Fibroblast of skin of scalp (primary cell): ENCODE measurements around the gene TMED7.

ENCODE experiments used
- DNase-seq: peaks from one replicate; pipeline ENCODE4 v3.0.0-alpha.2; 2013

Gene TMED7

DNA sequence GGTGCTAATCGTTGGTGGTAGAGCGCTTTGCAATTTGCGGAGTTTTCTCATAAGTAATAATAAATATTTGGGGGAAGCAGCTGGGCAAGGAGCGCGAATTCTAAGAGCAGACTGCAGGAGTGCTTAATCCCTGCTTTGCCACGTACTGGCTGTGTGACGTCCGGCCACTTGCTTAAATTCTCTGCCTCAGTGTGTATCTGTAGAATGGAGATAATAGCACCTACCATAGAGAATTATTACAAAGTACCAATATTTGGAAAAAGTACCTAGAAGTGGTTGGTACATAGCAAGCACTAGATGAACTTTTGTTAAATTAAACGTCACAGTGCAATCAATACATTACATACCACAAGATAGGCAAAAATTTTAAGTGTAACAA, 598 bp upstream of the TMED7 start:
- DNase-seq = no peak

DNA sequence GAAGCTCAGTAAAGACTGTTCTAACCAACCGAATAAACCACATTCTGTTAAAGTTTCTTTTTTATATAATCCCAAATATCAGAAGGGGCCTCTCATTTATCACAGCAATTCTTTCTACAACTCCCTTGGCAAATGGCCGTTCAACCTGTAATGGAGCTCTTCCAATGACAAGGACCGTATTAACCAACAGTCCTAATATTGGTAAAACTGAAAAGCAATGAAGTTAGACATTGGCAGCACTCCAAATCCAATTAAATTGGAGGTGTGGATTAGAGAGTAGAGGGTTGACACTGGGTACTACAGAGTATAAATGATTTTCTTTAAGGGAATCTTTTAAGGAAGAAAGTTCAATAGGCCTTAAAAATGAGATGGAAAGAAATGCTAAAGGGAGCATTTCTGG, 842 bp downstream of the TMED7 start:
- no peak for DNase-seq

DNA sequence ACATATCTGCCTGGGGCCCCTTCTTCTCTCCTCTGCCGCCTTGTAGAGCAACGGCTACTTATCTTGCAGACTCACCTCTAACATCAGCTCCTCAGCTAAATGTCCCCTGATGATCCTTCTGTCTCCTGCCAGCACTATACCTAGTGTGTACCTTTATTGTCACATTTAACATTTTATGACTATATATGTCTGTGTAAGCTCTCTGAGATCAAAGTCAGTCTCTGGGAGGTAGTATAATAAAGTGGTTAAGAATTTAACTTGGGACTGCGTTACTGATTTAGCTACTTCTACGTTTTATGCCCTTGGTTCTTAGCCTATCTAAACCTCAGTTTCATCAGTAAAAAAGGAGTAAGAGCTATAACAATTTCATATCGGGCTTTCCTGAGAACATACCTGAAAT, 2.2 kb downstream of the TMED7 start:
- DNase-seq = no peak

DNA sequence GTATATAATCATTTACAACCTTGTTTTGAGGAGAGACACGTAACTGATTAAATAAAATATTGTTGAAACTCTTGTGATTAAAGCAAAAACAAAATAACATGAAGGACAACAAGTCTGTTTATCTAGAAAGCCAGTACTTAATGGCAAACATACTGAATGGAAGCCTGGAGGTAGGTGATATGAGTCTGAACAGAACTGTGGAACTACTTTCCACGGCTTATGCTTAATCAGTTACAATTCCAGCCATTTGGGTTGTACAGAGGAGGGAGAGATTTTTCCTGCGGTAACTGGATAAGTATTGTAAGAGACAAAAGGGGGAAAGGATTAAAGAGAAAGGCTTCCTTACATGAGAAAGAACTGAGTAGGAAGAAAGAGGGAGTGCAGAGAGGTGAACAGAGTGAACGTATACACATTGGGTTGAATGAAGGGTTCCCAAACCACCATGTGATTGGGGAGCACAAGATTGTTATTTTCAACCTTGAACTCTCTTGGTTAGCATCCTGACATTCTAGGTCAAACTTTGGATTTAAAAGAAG, 4.4 kb downstream of the TMED7 start:
- DNase-seq = no peak

DNA sequence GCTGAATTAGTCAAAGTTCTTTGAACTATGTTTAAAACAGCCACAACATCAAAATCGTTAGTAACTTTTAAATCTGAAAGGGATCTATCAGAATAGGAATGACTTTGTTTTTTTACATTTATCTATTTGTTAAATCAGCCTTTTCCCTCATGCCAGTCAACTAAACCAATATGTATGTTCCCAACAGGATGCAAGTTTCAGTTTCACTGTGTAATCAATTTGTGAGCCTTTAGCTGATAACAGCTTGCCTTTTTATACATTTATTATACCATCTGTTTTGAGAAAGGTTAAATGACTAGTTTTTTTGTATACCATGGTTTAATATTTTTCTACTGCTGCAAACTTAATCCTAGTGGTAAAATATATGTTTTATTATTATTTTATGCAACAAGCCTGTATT, 8.9 kb downstream of the TMED7 start:
- no peak for DNase-seq

DNA sequence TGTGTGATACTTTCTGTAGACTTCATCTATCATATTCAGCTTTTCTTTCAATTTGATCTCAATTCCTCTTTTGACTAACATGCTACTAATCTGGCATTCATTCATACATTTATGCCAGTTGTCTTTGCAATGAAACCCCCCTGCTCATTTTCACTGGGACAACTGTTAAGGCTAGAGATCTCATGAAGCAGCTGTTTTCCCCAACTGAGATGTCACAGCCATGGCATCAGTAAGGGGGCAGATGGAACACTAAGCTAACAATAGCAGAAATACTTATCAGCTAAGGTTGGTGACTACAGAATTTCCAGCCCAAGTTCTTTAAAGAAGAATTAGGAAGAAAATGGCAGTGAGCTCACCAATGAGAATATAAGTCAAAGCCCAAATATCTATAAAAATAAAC, 9.4 kb downstream of the TMED7 start:
- DNase-seq = no peak

DNA sequence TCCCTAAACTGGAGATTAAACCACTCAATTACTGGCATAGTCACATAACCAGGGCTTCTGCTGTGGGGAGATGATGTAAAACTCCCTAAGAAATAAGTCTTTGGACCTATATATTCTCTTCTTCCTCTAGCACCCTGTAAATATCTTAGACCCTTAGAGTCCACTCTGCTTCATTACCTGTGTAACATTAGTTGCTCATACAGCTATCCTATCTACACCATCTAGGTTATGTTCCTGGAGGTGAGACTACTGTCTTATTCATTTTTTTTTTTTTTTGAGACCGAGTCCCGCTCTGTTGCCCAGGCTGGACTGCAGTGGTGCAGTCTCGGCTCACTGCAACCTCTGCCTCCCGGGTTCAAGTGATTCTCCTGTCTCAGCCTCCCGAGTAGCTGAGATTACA, 14.0 kb downstream of the TMED7 start:
- no peak for DNase-seq

DNA sequence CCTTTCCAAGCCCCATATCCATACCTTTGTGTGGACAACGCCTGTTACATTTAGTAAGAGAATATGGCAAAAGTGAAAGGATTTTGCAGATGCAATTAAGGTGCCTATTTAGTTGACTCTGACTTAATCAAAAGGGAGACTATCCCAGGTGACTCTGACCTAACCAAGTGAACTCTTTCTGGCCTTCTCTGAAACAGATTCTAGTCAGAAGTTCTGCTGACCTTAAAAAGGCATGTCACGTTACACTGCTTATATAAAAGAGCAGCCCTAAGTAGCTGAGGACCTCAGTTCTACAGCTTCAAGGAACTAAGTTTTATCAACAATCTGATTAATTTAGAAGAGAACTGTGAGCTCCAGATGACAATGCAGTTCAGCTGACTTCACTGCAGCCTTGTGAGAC, 17.9 kb downstream of the TMED7 start:
- DNase-seq = no peak

DNA sequence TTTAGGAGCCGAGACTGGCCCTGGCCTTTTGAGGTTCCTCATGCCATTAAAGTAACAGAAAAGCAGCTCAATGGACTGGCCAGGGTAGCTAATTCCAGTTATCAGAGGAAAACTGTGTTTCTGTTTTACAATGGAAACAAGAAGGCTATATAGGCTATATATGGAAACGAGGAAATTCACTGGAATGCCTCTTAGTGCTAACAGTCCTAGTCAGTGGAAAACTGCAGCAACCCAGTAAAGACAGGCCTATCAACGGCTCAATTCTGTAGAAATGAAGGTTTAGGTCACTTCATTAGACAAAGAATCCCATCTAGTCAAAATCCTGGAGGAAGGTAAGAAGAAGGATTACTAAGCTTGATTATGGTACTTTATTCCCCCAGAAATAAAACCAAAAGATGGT, 20.4 kb downstream of the TMED7 start:
- DNase-seq = no peak

DNA sequence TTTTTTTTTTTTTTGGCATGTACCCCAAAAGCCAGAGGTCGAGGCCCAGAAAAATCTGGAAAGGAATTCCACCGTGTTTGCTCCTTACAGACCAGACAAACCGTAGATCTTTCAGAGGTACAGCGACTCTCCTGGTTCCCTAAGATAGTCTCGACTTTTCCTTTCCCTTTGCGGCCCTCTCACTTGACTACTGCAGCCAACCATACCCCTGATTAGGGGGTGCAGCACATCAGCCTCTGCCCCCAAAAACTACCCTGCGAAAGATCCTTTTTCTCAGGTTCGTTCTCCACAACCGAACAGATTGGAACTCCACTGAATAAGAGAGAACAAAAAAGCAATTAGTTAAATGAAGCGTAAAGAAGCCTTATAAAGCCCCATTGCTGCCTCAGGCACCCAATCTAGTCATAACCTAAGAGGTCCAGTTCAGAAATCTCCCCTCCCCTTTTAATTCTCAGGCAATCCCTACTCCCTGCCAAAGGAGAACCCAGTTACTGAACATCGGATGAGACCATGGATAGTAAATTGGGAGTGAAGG, 23.2 kb downstream of the TMED7 start:
- no peak for DNase-seq

DNA sequence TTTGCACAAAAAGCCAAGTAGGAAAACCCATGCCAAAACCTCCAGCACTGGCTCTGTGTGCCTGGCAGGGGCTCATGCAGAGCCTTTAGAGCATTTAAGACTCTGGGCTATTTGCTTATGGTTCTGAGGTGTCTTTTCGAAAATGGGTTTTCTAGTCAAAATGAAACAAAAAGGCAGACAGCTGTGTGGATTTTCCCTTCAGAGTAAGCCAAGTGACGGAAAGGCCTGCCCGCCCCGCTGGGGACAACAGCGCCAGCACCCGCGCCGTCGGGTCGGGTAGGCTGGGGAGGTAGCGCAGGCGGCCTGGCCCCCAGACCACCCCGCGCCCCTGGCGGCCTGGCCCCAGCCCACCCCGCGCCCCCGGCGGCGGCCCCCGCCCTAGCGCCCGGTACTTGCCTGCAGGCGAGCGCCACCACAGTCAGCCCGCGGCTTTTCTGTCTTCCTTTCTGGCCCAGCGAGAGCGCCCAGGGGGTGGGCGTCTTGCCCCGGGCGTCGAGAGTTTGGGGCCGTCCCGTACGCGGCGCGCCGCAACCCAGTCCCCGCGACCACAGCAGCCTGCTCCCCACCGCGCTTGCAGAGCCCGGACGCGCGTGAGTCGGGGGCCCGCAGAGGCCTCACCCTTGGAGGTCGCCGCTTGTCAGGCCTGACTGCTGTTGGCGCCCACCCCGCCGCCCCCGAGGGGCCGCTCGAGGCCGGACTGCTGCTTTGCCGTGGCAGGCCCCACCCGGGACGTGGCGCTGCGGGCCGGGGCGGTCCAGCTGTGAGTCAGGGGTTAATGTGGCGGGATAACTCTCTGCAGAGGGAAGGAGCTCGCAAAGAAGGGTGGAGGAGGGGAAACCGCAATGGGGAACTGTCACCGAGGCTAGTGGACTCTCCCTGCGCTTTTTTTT, 23.9 kb downstream of the TMED7 start, which contains the start of gene TICAM2:
Gene TICAM2, minus strand, starts transcription at position 779 of the 890 bp plus-strand sequence. CDS start 21,223 bp downstream, outside the sequence.
- peak; percentile 75 for DNase-seq

DNA sequence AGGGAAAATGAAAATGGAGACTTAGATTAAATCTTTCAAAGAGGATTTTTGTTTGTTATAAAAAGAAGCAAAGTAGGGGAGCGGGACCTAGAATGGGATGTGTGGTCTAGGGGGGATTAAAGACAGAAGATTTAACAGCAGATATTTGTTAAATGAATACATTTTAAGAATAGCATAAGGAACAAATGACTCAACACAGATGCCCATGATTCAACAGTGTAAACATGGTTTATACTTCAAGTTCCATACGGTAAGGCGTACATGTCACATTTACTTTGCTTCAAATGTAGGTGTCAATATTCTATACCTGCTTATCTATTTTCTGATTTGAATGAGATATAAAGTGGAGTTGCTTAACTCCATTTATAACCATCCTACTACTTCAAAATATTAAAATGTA, 25.1 kb downstream of the TMED7 start:
- DNase-seq = peak; percentile 45

DNA sequence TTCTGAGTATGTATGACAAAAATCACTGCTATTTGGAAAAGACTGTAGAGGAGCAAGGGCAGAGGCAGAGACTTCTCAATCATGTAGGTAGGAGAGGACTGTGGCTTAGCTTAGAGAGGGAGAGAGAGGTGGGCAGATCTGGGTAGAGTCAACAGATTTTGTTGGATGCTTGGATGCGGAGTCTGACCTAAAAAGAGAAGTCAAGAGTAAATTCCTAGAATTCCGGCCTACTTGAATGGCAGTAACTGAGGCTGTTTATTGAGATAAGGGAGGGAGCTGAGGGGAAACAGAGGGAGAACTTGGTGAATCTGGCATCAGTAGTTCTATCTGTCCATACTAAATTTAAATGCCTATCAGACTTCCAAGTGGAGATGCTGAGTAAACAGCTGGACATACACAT, 25.9 kb downstream of the TMED7 start:
- peak; percentile 19 for DNase-seq

DNA sequence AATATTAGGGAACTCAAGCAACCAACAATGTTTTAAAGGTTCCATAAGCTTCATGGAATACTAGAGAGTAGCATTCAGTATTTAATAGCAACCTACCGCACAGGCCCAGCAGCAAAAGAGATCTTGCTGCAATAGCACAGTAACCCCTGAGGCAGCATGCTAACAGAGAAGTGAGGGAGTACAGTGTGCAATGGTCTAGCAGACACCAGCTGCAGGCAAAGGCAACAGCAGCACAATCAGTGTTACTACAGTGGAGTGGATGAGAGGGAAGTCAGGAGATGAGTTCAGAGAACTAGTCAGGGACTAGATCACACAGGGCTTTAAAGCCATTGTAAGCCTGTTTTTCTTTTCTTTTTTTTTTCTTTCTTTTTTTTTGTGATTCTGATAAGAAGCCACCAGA, 26.3 kb downstream of the TMED7 start:
- DNase-seq = peak; percentile 47

DNA sequence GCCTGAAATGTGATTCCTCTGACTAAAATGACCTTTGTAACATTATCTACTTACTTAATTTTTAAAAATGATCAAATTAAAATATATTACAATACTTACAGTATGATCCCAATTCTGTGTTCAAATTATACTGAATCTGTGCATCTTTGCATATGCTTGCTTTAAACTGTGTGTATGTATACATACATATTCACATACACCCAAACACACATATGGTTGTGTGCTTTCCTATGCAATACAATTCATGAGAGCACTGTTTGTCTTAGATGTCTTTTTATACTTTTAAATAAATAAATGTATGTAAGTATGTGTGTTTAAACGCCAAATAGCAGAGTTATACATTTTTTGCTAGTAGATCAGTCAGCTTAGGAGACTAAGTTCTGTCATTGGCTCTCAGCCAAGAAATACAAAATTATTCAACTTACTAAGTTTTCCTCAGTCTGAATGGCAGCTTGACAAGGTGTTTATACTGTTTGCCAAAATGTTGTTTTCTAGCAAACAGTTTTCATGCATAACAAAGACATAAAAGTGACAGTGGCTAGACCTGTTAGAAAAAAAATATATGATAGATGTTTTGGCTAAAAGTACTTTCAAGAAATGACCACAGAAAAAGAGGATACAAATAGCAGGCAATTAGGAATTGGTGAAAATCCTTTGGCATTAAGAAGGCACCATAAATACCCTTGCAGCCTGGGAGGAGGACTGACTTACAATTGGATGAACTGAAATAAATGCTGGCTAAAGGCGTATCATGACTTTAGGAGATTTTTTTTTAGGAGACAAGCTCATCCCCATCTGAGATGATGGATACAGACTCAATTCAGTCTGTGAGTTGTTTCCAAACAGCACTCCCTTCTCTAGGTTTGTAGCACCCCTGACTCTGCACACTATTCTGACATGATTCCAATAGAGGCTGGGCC, 31.4 kb downstream of the TMED7 start:
- DNase-seq = peak; percentile 58

DNA sequence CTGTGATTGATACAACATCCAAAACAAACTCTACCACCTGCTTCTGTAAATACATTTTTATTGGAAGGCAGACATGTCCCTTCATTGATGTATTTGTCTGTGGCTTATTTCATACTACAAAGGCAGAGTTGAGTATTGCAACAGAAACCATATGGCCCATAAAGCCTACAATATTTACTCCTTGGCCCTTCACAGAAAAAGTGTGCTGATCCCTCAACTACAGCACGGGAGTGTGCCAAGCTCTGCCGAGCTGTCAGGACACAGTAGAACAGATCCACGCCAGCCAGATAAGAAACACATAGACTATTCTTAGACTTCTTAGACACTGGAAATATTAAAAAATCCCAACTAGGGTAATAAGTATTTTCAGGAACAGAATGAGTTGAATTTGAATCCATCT, 36.8 kb downstream of the TMED7 start:
- DNase-seq = no peak

DNA sequence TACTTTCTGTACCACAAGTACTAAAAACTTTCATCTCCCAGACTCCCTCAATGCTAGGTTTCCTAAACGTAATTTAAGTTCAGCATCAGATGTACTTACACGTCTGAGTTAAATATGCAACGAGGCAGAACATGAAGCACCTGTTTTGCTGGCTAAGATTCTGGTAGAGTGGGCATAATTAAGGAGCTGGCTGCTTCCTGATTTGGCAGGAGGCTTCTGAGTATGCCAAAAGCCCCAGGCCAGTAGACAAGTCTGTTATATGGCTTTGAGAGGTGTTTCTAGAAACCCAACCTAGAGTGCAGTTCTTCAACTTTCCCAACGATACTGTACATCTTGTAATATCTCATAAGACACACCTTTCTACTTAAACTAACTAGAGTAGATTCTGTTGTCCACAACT, 37.2 kb downstream of the TMED7 start:
- DNase-seq = no peak

DNA sequence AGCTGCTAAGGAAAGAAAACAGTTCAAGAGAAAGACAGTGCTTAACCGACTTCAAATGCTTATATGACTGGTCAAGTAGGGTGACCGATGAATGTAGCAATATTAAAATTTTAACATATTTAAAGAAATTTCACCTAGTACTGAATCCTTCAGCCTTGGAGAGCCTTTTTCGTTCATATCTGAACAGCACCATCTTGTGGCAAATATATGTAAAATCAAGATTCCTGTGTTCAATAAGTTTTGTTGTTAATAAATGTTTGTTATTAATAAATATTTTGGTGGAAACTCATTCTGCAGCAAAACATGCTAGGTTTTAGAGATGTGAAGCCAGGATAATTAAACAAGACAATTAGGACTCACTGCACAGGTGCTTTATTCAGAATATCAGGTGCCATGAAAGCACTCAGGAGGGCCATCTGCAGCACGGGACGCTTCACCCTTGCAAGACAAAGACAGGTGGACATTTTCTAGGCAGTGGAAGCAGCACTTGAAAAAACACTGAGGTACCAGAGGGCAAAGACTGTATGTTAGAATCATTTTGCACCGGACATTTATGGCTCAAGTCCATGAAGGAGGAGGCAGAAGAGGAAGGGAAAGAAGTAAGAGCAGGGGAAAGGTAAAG, 39.2 kb downstream of the TMED7 start:
- peak; percentile 46 for DNase-seq

DNA sequence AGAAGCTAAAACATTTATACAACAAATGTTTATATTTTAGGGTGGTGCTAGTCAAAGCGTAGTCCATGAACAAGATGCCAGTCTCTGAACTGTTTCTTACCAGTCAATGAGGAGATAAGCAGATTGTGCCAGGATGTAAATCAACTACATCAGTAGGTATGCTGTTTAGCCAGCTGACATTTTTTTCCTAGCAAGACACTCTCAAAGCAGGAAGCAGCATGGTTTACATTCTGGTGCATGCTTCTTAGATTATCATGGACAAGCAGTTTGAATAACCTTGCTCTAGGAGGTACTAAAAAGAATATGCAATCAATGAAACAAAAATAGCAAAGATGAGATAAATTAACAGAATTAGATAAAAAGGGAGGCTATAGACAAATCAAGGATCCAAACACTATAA, 40.6 kb downstream of the TMED7 start:
- no peak for DNase-seq

DNA sequence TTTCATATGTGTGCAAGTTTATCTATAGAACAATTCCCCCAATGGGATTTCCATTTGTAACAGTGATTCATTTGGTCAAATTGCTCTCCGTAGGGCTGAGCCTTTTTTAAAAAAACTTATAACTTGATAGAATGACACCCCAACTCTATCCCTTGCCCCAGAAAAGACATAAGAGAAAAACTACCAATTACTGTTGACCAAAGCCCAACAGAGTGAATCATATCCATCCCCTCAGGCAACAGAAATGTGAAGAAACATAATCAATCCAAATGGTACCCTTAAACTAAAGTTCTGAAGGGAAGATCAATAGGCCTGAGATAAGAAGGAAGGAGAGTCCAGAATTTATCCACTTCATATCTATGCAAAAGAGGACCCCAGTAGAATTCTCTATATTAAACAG, 41.3 kb downstream of the TMED7 start:
- no peak for DNase-seq

DNA sequence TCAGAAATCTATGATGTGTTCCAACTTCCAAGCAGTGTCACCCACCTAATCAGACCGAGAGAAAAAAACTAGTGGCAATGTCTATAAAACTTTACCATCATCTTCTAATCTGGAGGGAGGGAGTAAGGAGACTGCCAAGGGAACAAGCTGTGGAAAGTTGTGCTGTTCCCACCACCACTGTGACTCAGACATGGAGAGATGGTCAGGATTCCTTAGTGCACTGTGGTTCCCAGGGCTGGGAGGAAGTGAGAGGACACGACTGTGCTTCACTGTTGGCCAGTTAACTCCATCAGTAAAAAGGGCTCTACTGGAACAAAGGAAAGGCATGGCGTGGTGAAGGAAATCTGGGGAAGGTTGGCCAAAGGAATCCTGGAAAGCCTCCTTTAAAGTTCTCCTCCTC, 42.4 kb downstream of the TMED7 start:
- peak; percentile 93 for DNase-seq

DNA sequence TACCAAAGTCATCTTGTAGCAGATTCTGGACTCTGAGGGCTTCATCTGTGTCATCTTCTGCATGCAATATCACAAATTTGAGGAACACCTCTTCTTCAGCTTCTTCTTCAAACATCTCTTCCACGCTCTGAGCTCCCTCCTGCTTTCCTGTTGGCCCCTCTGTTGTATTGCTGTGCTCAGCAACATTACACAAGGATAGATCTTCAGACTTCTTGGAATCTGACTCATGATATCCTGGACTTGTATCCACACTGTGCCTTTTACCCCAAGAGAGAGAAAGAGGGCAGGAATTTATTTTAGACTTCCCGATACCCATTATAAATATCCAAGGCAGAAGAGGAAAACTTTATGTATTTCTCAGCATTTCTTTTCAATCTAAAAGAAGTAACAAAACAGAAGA, 44.9 kb downstream of the TMED7 start:
- DNase-seq = peak; percentile 19

DNA sequence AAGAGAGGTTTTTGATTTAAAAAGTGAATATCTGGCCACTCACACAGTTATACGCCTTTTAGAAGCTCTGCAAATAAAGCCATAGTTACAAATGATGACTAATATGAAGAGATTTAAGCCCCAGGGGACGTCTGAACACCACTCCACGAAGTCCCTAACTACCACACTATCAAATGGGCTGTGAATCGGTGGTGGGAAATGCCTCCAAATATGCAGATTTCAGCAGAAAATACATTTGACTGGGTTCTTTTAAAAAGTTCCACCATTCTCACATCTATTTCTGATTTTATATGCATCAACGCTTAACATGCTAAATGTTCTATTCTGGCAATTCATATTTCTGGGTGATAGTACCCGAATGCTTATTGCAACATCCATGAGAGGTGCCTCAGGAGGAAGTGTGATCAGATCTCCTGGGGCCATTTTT, 46.1 kb downstream of the TMED7 start:
- peak; percentile 83 for DNase-seq
